ENCODE data around the gene HLF. TPM values are rescaled to one million over a fixed set of nuclear protein-coding genes. Genes with fewer than 3 reads are reported as not detected.

Gene HLF
- total and polyA plus RNA-seq, 10 of the 15 experiments (the other 5 are each of a cell fraction or from before 2014, with no cell fraction given): 0.01 to 0.33 (median 0.20) TPM; not detected in 3

DNA sequence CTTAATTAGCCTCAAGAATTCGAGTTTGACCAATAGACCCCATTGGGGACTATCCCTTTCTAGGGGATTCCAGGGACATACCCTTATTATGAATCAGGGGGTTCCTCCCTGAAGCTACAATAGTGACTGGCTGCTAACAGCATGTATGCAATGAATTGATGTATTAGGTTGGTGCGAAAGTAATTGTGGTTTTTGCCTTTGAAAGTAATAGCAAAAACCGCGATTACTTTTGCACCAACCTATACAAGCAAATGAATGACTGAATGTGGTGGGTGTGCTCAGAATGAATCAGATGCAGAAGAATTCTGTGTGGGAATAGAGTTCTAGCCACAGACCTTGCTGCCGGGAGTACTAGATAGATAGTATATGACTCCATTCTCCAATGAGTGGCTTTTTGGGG, 76.7 kb downstream of the HLF start (continued):
- TF ChIP-seq ZNF687 (IDR thresholded peaks at IDR 0.05): no peak
- TF ChIP-seq SPI1 (IDR thresholded peaks at IDR 0.05; ENCODE audit: borderline replicate concordance, insufficient read depth, low read depth, low read length): no peak
- peak; percentile 55 for TF ChIP-seq IKZF1 (conservative IDR thresholded peaks at IDR 0.05)
- no peak for TF ChIP-seq ATF3 (IDR thresholded peaks at IDR 0.05; ENCODE audit: borderline replicate concordance, extremely low read depth, low read depth, low read length)
- no peak for TF ChIP-seq RCOR1 (conservative IDR thresholded peaks at IDR 0.05; ENCODE audit: low read depth, low read length)
- no peak for TF ChIP-seq YY1 (IDR thresholded peaks at IDR 0.05; ENCODE audit: low read depth, low read length)
- TF ChIP-seq SREBF2 (IDR thresholded peaks at IDR 0.05; ENCODE audit: low read length): no peak
- no peak for TF ChIP-seq ZSCAN29 (IDR thresholded peaks at IDR 0.05)
- no peak for TF ChIP-seq WRNIP1 (IDR thresholded peaks at IDR 0.05; ENCODE audit: borderline replicate concordance, low read depth, low read length)
- TF ChIP-seq ASH2L (IDR thresholded peaks at IDR 0.05; ENCODE audit: borderline replicate concordance, low read depth): no peak
- no peak for TF ChIP-seq EP300 (IDR thresholded peaks at IDR 0.05; ENCODE audit: borderline replicate concordance in 1 of 2, control insufficient read depth in 1 of 2, low read depth in 2 of 2, low read length in 2 of 2)
- no peak for TF ChIP-seq HDGF (IDR thresholded peaks at IDR 0.05)
- no peak for TF ChIP-seq ZNF274 (IDR thresholded peaks at IDR 0.05; ENCODE audit: insufficient read depth, insufficient read length)
- no peak for TF ChIP-seq ZNF384 (IDR thresholded peaks at IDR 0.05; ENCODE audit: borderline replicate concordance, low read depth, low read length)
- no peak for TF ChIP-seq RELA (IDR thresholded peaks at IDR 0.05; ENCODE audit: borderline replicate concordance, partially characterized antibody)
- no peak for TF ChIP-seq STAT1 (conservative IDR thresholded peaks at IDR 0.05)
- TF ChIP-seq CHD4 (IDR thresholded peaks at IDR 0.05): no peak

All from GM12878 (cell line).